Heart left ventricle (tissue), 16 donors: ENCODE measurements around the gene HERC2. TPM values are rescaled to one million over a fixed set of nuclear protein-coding genes. Genes with fewer than 3 reads are reported as not detected.

Source experiments
- ATAC-seq, 4 donors: fragments of 200-7000 bp; cut with Tn5 transposase; one replicate each; pipeline ENCODE4 v1.9.1; 2020 to 2022; ENCODE audit warnings: moderate library complexity in 4 of 4, mild to moderate bottlenecking in 3 of 4, moderate number of reproducible peaks in 1 of 4
- DNase-seq, 5 donors: peaks; one replicate each; pipeline ENCODE4 v3.0.0-alpha.2; 2020
- H3K27ac ChIP-seq, 12 donors: fragments of 200-600 bp; sonication (generic) in 4 of 12; one replicate each; pipeline versions ENCODE4 v1.5.0 to v1.8.0; 2016 to 2022; ENCODE audit warnings: mild to moderate bottlenecking in 2 of 12
- H3K27me3 ChIP-seq, 9 donors: fragments of 200-600 bp; sonication (generic) in 2 of 9; one replicate each; pipeline versions ENCODE4 v1.5.1 to v1.8.0; 2016 to 2022; ENCODE audit warnings: mild to moderate bottlenecking in 3 of 9
- H3K36me3 ChIP-seq, 9 donors: fragments of 200-600 bp; sonication (generic) in 2 of 9; one replicate each; pipeline versions ENCODE4 v1.5.0 to v1.8.0; 2018 to 2022; ENCODE audit warnings: mild to moderate bottlenecking in 2 of 9
- H3K4me1 ChIP-seq, 12 donors: fragments of 200-600 bp; sonication (generic) in 4 of 12; one replicate each; pipeline versions ENCODE4 v1.5.0 to v1.8.0; 2016 to 2022; ENCODE audit warnings: mild to moderate bottlenecking in 3 of 12
- H3K4me3 ChIP-seq, 12 donors: fragments of 200-600 bp; sonication (generic) in 4 of 12; one replicate each; pipeline versions ENCODE4 v1.5.0 to v1.8.0; 2017 to 2022; ENCODE audit warnings: mild to moderate bottlenecking in 9 of 12, moderate library complexity in 4 of 12
- H3K9me3 ChIP-seq, 12 donors: fragments of 200-600 bp; sonication (generic) in 4 of 12; one replicate each; pipeline versions ENCODE4 v1.5.0 to v1.8.0; 2016 to 2022; ENCODE audit warnings: mild to moderate bottlenecking in 1 of 12
- POLR2A ChIP-seq, 2 donors: fragments of 450-650 bp; IDR thresholded peaks; one replicate each; pipeline ENCODE4 v1.6.1; 2017; ENCODE audit warnings: antibody characterized with exemption in 2 of 2, mild to moderate bottlenecking in 2 of 2, moderate library complexity in 2 of 2
- WGBS, 4 donors: extraction: QIAGEN DNeasy Blood & Tissue Kit in 2 of 4; methylation state at CpG; one replicate each; pipeline versions ENCODE4 v1.1.5 to v1.1.7; 2013 to 2018; 5-methylcytosine and 5-hydroxymethylcytosine counted together
- intact Hi-C, 10 donors: fragments of 100-400 bp; cut with DNase I; formaldehyde crosslinking; loops; one replicate each; pipeline versions ENCODE4 v1.11.1 to v1.14.2; 2022
- polyA plus RNA-seq, 2 donors: library from polyadenylated mRNA; stranded (reverse); fragments of 200-250 nt; gene quantifications; one replicate each; pipeline ENCODE4 v1.2.3, GENCODE V29; 2013
- total RNA-seq, 9 donors: library from RNA; depleted of rRNA in 2 of 9; stranded (reverse); fragments of >200 nt in 2 of 9; fragmentation: NEBNext Ultra II Directional in 3 of 9; extraction: Animal tissue kit (Norgen Biotek cat#: 25700) in 3 of 9; gene quantifications; one replicate each; pipeline versions ENCODE4 v1.1.0 to v1.2.4, GENCODE V29; 2016 to 2023
- TF ChIP-seq, protein P1 (sequence below), 12 donors: fragments of 200-600 bp; sonication (generic) in 4 of 12; IDR thresholded peaks; one replicate each; pipeline versions ENCODE4 v1.5.0 to v1.8.0; 2018 to 2022; ENCODE audit warnings: antibody characterized with exemption in 12 of 12, mild to moderate bottlenecking in 5 of 12
- donor health status: ischemic (EF 13 %, LVEDD 7.1; RV severe dilation, severe dysfunction).
- donor health status: healthy with polysubstance abuse.
- donor health status: DM: no; HTN: yes; CAD: no.
- donor health status: DM: no; HTN: no; CAD: no.
- donor health status: ischemic (EF 25% LVEDD 6.9; RV normal size, moderate dysfunction).
- donor health status: ischemic (EF 25% LVEDD 5.7; RV mildly dilated, moderate dysfunction).
- donor health status: healthy.
- donor health status: DM: yes; HTN: yes; CAD: no.
- donor health status: ischemic (EF 35%, LVEDD 5.7; RV mildly dilated, moderate dysfunction).
- donor health status: nonischemic (EF 11% LVEDD 7.7; RV severe dilation, severe dysfunction).
- donor health status: DM: yes; HTN: yes; CAD: no.
- donor health status: PGD.
- donor health status: ischemic (EF 29% LVEDD 5.4; RV normal size, mild dysfunction).
- donor health status: nonischemic (EF 23%, LVEDD 6.1; RV moderate dilation, normal function).

The HERC2 gene
- total and polyA plus RNA-seq, 11 donors, result 25.9 to 70.5 (median 59.0) TPM

DNA sequence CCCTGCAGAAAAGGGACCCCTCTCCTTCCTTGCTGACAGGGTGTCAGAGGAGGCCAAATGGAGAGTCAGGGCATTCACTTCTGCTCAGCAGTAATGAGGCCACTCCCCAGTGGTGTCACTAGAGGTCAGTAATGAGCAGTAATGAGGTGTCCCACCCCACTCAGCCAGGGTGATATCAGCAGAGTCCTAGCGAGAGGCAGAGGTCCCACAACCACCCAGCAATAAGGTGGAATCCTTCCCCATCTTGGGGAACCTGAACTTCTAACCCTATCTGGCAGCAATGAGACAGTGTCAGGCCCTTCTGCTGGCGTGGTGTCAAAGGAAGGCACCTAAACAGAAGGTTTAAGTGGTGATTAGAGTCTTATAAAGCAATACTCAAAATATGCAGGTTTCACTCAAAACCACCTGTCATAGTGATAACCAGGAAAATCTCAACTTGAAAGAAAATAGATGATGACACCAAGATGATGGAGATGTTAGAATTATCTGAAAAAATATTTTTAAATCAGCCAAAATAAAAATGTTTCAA is 235.7 kb downstream of the HERC2 start:
- TF ChIP-seq POLR2A (IDR thresholded peaks at IDR 0.05), result no peak
- TF ChIP-seq, protein P1, sequence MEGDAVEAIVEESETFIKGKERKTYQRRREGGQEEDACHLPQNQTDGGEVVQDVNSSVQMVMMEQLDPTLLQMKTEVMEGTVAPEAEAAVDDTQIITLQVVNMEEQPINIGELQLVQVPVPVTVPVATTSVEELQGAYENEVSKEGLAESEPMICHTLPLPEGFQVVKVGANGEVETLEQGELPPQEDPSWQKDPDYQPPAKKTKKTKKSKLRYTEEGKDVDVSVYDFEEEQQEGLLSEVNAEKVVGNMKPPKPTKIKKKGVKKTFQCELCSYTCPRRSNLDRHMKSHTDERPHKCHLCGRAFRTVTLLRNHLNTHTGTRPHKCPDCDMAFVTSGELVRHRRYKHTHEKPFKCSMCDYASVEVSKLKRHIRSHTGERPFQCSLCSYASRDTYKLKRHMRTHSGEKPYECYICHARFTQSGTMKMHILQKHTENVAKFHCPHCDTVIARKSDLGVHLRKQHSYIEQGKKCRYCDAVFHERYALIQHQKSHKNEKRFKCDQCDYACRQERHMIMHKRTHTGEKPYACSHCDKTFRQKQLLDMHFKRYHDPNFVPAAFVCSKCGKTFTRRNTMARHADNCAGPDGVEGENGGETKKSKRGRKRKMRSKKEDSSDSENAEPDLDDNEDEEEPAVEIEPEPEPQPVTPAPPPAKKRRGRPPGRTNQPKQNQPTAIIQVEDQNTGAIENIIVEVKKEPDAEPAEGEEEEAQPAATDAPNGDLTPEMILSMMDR (IDR thresholded peaks at IDR 0.05), result peak; percentile 59 to 76 (median 69)
- Histone ChIP-seq H3K36me3 (no peaks in the 10 kb centered on the region), H3K4me1 (peaks cover 0 to 8% (median 0%) of the 10 kb centered on the region in 12 donors), H3K9me3 (peaks cover 0 to 11% (median 6%) of the 10 kb centered on the region in 12 donors), H3K27me3 (peaks cover 0 to 6% (median 0%) of the 10 kb centered on the region in 9 donors), H3K4me3 (no peak overlapping the region), H3K27ac (no peak overlapping the region)
- intact Hi-C loops, result loop anchor here in 6 of 10 donors (1.0 to 10.0 kb wide), 4 partner anchors 36 to 61 kb away; no protein-coding TSS in a partner anchor
- DNase-seq, result peak in 2 of 5 donors; percentile 53 to 61
- WGBS, 4 donors, result 9 to 16% (median 12%) methylated on average over 2 of the region's 2 CpGs
- peak; percentile 86 to 98 (median 96) for ATAC-seq

DNA sequence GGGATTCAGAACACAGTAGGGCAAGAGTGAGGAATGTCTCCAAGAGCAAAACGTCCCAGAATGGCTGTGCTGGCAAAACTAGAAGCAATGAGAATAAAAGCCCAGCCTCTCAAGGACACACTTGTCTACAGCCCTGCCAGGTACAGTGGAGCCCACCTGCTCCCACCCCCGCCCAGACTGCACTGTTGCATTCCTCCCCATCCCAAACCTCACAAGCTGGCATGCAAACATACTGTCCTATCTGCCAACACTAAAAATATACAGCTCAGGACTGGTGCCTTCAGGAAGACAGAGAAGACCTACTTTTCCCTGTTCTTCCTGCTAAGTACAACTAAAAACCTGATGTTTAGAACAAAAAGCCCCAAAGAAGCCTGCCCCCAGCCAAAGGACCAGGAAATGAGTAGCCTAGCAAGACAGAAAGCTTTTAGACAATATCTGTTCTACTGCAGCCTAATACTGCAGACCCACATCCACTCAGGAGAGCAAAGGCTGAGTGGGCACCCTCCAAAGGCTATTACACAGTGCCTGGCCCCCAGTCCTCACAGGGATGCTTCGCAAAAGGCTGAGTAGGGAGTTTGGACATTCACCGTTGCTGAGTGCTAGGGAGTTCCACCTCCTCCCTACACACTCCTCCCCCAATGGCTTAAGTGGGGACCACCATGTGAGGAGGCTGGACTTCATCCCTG is 236.3 kb downstream of the HERC2 start:
- ATAC-seq, result peak; percentile 41 to 64 (median 57)
- 60 to 71% (median 65%) methylated on average over 4 of the region's 4 CpGs for WGBS, 4 donors
- peaks cover 0 to 5% (median 1%) of the 10 kb centered on the region in 12 donors for H3K9me3 ChIP-seq
- H3K27ac ChIP-seq, result no peak overlapping the region
- intact Hi-C loops, result loop anchor here in 6 of 10 donors (1.0 to 10.0 kb wide), 4 partner anchors 37 to 61 kb away; no protein-coding TSS in a partner anchor
- H3K36me3 ChIP-seq, result no peaks in the 10 kb centered on the region
- DNase-seq, result no peak
- H3K4me3 ChIP-seq, result no peak overlapping the region
- no peaks in the 10 kb centered on the region for H3K27me3 ChIP-seq
- H3K4me1 ChIP-seq, result peaks cover 0 to 8% (median 0%) of the 10 kb centered on the region in 12 donors
- TF ChIP-seq, protein P1 (IDR thresholded peaks at IDR 0.05), result no peak
- TF ChIP-seq POLR2A (IDR thresholded peaks at IDR 0.05), result no peak

DNA sequence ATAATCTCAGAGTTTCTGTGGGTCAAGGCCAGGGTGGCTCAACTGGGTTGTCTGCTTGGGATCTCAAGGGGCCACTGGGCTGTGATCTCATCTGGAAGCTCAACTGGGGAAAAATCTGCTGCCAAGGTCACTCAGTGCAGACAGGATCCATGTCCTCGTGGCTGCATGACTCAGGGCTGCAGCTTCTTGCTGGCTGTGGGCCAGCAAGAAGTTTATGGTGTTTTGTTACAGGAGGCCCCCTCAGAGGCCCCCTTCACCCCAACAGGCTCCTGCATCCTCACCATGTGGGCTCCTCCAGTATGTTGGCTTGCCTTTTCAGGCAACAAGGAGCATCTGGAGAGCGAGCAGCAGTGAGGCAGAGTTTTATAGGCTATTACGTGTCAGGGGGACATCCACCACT is 237.4 kb downstream of the HERC2 start:
- DNase-seq, result no peak
- Histone ChIP-seq H3K9me3 (peaks cover 0 to 5% (median 0%) of the 10 kb centered on the region in 12 donors), H3K4me3 (no peak overlapping the region), H3K36me3 (no peaks in the 10 kb centered on the region), H3K27ac (no peak overlapping the region), H3K4me1 (peaks cover 0 to 8% (median 0%) of the 10 kb centered on the region in 12 donors), H3K27me3 (no peaks in the 10 kb centered on the region)
- 72 to 83% (median 82%) methylated on average over 3 of the region's 3 CpGs for WGBS, 4 donors
- TF ChIP-seq, protein P1 (IDR thresholded peaks at IDR 0.05), result no peak
- no peak for TF ChIP-seq POLR2A (IDR thresholded peaks at IDR 0.05)
- ATAC-seq, result no peak
- intact Hi-C loops, result loop anchor here in 1 of 10 donors (10.0 kb wide), 1 partner anchor 60 kb away; no protein-coding TSS in a partner anchor
